H1 (cell line): ENCODE data around the gene MAP2K7. TPM values are rescaled to one million over a fixed set of nuclear protein-coding genes. Genes with fewer than 3 reads are reported as not detected.

Source experiments
- CTCF ChIA-PET: fragments of 300-600 bp; sonication (Branson Sonifier 250); formaldehyde crosslinking; loops from one replicate; lab custom pipeline; 2021; ENCODE audit not compliant: partially characterized antibody; lab: Charles Lee
- POLR2A ChIA-PET: fragments of 300-600 bp; sonication (Branson Sonifier 250); formaldehyde crosslinking; loops from one replicate; lab custom pipeline; 2021; ENCODE audit warnings: inconsistent platforms; ENCODE audit not compliant: partially characterized antibody; lab: Charles Lee
- DNase-seq, 2 experiments: peaks; one replicate each; pipeline versions ENCODE4 v3.0.0 to v3.0.0-alpha.2; 2010 to 2022; ENCODE audit warnings: low spot score in 2 of 2, low read depth in 1 of 2, mixed read lengths in 1 of 2
- FAIRE-seq: peaks from 2 replicates; lab custom pipeline; 2011; peaks lifted over from hg19 to GRCh38; lab: Jason Lieb, UNC
- H2AFZ ChIP-seq: 2 replicates; pipeline ENCODE4 v1.8.1; 2012; ENCODE audit warnings: low read length, inconsistent platforms
- H2AK5ac ChIP-seq: 2 replicates; pipeline ENCODE4 v1.6.1; 2013; ENCODE audit warnings: low read depth, low read length
- H2BK120ac ChIP-seq: replicated peaks from 2 replicates; pipeline ENCODE3; 2013; ENCODE audit warnings: low read depth, low read length, inconsistent platforms
- H2BK12ac ChIP-seq: 2 replicates; pipeline ENCODE4 v1.6.1; 2013; ENCODE audit warnings: low read depth, low read length
- H2BK15ac ChIP-seq: 2 replicates; pipeline ENCODE4 v1.6.1; 2013; ENCODE audit warnings: low read length
- H2BK20ac ChIP-seq: 2 replicates; pipeline ENCODE4 v1.6.1; 2013; ENCODE audit warnings: low read length
- H2BK5ac ChIP-seq: 2 replicates; pipeline ENCODE4 v1.6.1; 2013; ENCODE audit warnings: low read depth, low read length
- H3K14ac ChIP-seq: 2 replicates; pipeline ENCODE4 v1.6.1; 2013; ENCODE audit warnings: inconsistent platforms; ENCODE audit not compliant: insufficient read length
- H3K18ac ChIP-seq: 2 replicates; pipeline ENCODE4 v1.6.1; 2013; ENCODE audit warnings: low read length; ENCODE audit errors: extremely low read depth
- H3K23ac ChIP-seq: 2 replicates; pipeline ENCODE4 v1.6.1; 2013; ENCODE audit warnings: inconsistent platforms; ENCODE audit not compliant: insufficient read length
- H3K23me2 ChIP-seq: 2 replicates; pipeline ENCODE4 v1.6.1; 2013; ENCODE audit warnings: low read depth, low read length
- H3K27ac ChIP-seq: 2 replicates; pipeline ENCODE4 v1.6.1; 2011; ENCODE audit warnings: low read depth, low read length, inconsistent platforms
- H3K27me3 ChIP-seq, 4 experiments: replicated peaks in 1 of 4; 1 replicate in 1 of 4; 2 replicates in 3 of 4; pipeline versions ENCODE4 v1.6.1 to v1.8.1; 2011 to 2013; ENCODE audit warnings: low read length in 3 of 4, mild to moderate bottlenecking in 3 of 4, inconsistent platforms in 2 of 4, mixed read lengths in 2 of 4, moderate library complexity in 1 of 4; ENCODE audit not compliant: control insufficient read depth in 3 of 4, insufficient read depth in 3 of 4; ENCODE audit errors: extremely low read depth in 1 of 4
- H3K36me3 ChIP-seq, 4 experiments: 2 replicates each; pipeline versions ENCODE4 v1.6.1 to v1.8.1; 2011 to 2013; ENCODE audit warnings: mild to moderate bottlenecking in 4 of 4, low read length in 3 of 4, moderate library complexity in 2 of 4, control low read depth in 1 of 4, inconsistent platforms in 1 of 4; ENCODE audit not compliant: insufficient read depth in 4 of 4, control insufficient read depth in 2 of 4
- H3K4ac ChIP-seq: replicated peaks from 2 replicates; pipeline ENCODE3; 2013; ENCODE audit warnings: low read length, low read depth, mixed read lengths, inconsistent platforms; ENCODE audit not compliant: insufficient read length
- H3K4me1 ChIP-seq, 4 experiments: replicated peaks in 1 of 4; 1 replicate in 1 of 4; 2 replicates in 3 of 4; pipeline versions ENCODE4 v1.6.1 to v1.8.1; 2011 to 2013; ENCODE audit warnings: low read length in 3 of 4, inconsistent platforms in 2 of 4, mixed read lengths in 1 of 4; ENCODE audit not compliant: insufficient read depth in 4 of 4, control insufficient read depth in 3 of 4
- H3K4me2 ChIP-seq, 2 experiments: 2 replicates each; pipeline versions ENCODE4 v1.6.1 to v1.8.1; 2011 to 2013; ENCODE audit warnings: low read depth in 2 of 2, low read length in 2 of 2, control low read depth in 1 of 2, inconsistent platforms in 1 of 2, mild to moderate bottlenecking in 1 of 2; ENCODE audit not compliant: insufficient read depth in 1 of 2
- H3K4me3 ChIP-seq, 4 experiments: fragments of 200-600, 300-600 bp in 1 of 4; sonication (generic), shearing (Covaris generic), sonication (Bioruptor Twin) in 1 of 4; 2 replicates each; pipeline versions ENCODE4 v1.5.1 to v1.8.1; 2011 to 2016; ENCODE audit warnings: low read length in 4 of 4, low read depth in 3 of 4, control low read depth in 2 of 4, inconsistent platforms in 2 of 4, mild to moderate bottlenecking in 2 of 4, mixed read lengths in 1 of 4, moderate library complexity in 1 of 4; ENCODE audit not compliant: insufficient read depth in 2 of 4; ENCODE audit errors: extremely low read depth in 1 of 4
- H3K56ac ChIP-seq: replicated peaks from 2 replicates; pipeline ENCODE3; 2013; ENCODE audit warnings: low read depth, mild to moderate bottlenecking, mixed read lengths, low read length, inconsistent platforms; ENCODE audit not compliant: insufficient read length
- H3K79me1 ChIP-seq: 2 replicates; pipeline ENCODE4 v1.6.1; 2013; ENCODE audit warnings: low read depth, low read length, control low read depth
- H3K79me2 ChIP-seq, 2 experiments: 2 replicates each; pipeline versions ENCODE4 v1.6.1 to v1.8.1; 2012 to 2013; ENCODE audit warnings: low read length in 2 of 2, mild to moderate bottlenecking in 2 of 2, inconsistent platforms in 1 of 2; ENCODE audit not compliant: insufficient read depth in 2 of 2, control insufficient read depth in 1 of 2
- H3K9ac ChIP-seq, 4 experiments: replicated peaks in 1 of 4; 1 replicate in 1 of 4; 2 replicates in 3 of 4; pipeline versions ENCODE4 v1.6.1 to v1.8.1; 2011 to 2013; ENCODE audit warnings: low read depth in 3 of 4, low read length in 3 of 4, control low read depth in 2 of 4, mild to moderate bottlenecking in 2 of 4, moderate library complexity in 2 of 4, inconsistent platforms in 1 of 4; ENCODE audit errors: extremely low read depth in 1 of 4
- H3K9me3 ChIP-seq, 2 experiments: 2 replicates each; pipeline versions ENCODE4 v1.6.1 to v1.8.1; 2012 to 2013; ENCODE audit warnings: mild to moderate bottlenecking in 2 of 2, moderate library complexity in 2 of 2, control low read depth in 1 of 2, inconsistent platforms in 1 of 2, low read depth in 1 of 2, low read length in 1 of 2, mixed read lengths in 1 of 2; ENCODE audit not compliant: insufficient read depth in 2 of 2
- H4K20me1 ChIP-seq, 2 experiments: replicated peaks in 1 of 2; 2 replicates each; pipeline versions ENCODE3 to v1.8.1; 2011 to 2013; ENCODE audit warnings: inconsistent platforms in 2 of 2, low read length in 2 of 2, mild to moderate bottlenecking in 1 of 2; ENCODE audit not compliant: insufficient read depth in 2 of 2, control insufficient read depth in 1 of 2
- H4K5ac ChIP-seq: 2 replicates; pipeline ENCODE4 v1.6.1; 2013; ENCODE audit warnings: low read length, low read depth, mixed read lengths, inconsistent platforms; ENCODE audit not compliant: insufficient read length
- H4K8ac ChIP-seq: 2 replicates; pipeline ENCODE4 v1.8.0; 2013; ENCODE audit warnings: mild to moderate bottlenecking, moderate library complexity, low read length, inconsistent platforms; ENCODE audit not compliant: insufficient read depth; ENCODE audit errors: extremely low read depth
- H4K91ac ChIP-seq: replicated peaks from 2 replicates; pipeline ENCODE3; 2013; ENCODE audit warnings: low read length, mixed read lengths, inconsistent platforms; ENCODE audit not compliant: insufficient read length
- BACH1 ChIP-seq: IDR thresholded peaks from 2 replicates; pipeline ENCODE4 v1.6.1; 2012; ENCODE audit warnings: low read length, improper control_type of control experiment
- WGBS, 2 experiments: shearing (Covaris generic) in 1 of 2; methylation state at CpG; one replicate each; pipeline versions ENCODE4 v1.1.6 to v1.1.7; 2013 to 2015; ENCODE audit warnings: low lambda C conversion rate in 2 of 2, mixed read lengths in 2 of 2, inconsistent platforms in 1 of 2, low coverage in 1 of 2, missing lambda C conversion rate in 1 of 2; ENCODE audit not compliant: insufficient replicate concordance in 2 of 2, insufficient coverage in 1 of 2, insufficient read length in 1 of 2; ENCODE audit errors: extremely low coverage in 1 of 2, missing lambda C conversion rate in 1 of 2; 5-methylcytosine and 5-hydroxymethylcytosine counted together
- polyA plus RNA-seq, 7 experiments: library from polyadenylated mRNA; depleted of rRNA in 3 of 7; stranded (reverse) in 5 of 7; unstranded in 2 of 7; fragments of >200 nt in 5 of 7; fragments of 200-250 nt in 2 of 7; gene quantifications; 1 replicate in 5 of 7; 2 replicates in 1 of 7; 4 replicates in 1 of 7; pipeline versions ENCODE4 v1.2.1 to v1.2.3, GENCODE V29; 2011 to 2013; ENCODE audit warnings: missing spikeins in 2 of 7, mixed read lengths in 2 of 7
- total RNA-seq: library from RNA; stranded (reverse); fragmentation: NEBNext Ultra II Directional; extraction: Animal tissue kit (Norgen Biotek cat#: 25700); gene quantifications from 2 replicates; pipeline ENCODE4 v1.2.1, GENCODE V29; 2021

Gene MAP2K7
- total and polyA plus RNA-seq, 2 of the 8 experiments (the other 6 are each of a cell fraction or from before 2014, with no cell fraction given): 8.9 to 38.3 TPM

- Histone ChIP-seq H3K9ac (no peak overlapping the region), H3K23ac (no peak overlapping the region), H3K79me1 (peaks cover 7% of the 10 kb centered on the region), H3K14ac (no peak overlapping the region), H2AFZ (no peak overlapping the region), H2BK120ac (no peak overlapping the region), H3K4ac (no peak overlapping the region), H3K79me2 (peaks cover 0 to 17% of the 10 kb centered on the region in 2 experiments; a peak in 2 of 4 replicates), H2BK15ac (no peak overlapping the region), H4K20me1 (peaks cover 5 to 19% of the 10 kb centered on the region in 2 experiments), H3K9me3 (no peaks in the 10 kb centered on the region), H3K27ac (no peak overlapping the region), H3K18ac (no peak overlapping the region), H3K36me3 (peaks cover 5 to 30% (median 16%) of the 10 kb centered on the region in 4 experiments; a peak in 5 of 8 replicates), H2AK5ac (no peak overlapping the region), H2BK5ac (no peak overlapping the region), H3K56ac (no peak overlapping the region), H4K91ac (no peak overlapping the region), H4K8ac (no peak overlapping the region), H3K4me2 (no peak overlapping the region), H4K5ac (no peak overlapping the region), H3K23me2 (peaks cover 2% of the 10 kb centered on the region; the same call in 1 of the 2 replicates), H3K4me3 (no peak overlapping the region), H3K27me3 (peaks cover 0 to 3% (median under 1%) of the 10 kb centered on the region in 4 experiments; a peak in 3 of 7 replicates), H2BK20ac (no peak overlapping the region), H3K4me1 (peaks cover 0 to 3% (median 3%) of the 10 kb centered on the region in 4 experiments; a peak in 5 of 7 replicates), H2BK12ac (no peak overlapping the region)
- ChIA-PET POLR2A (interaction anchor here (1.5 to 2.3 kb wide), 4 partner anchors 9 to 52 kb away, joined by 4 to 12 read pairs (median 8); partner anchors contain the start of gene TIMM44), CTCF (interaction anchor here (0.7 to 1.6 kb wide), 6 partner anchors 14 to 57 kb away, joined by 3 to 6 read pairs (median 4); partner anchors contain the start of gene PRR36)
- DNase-seq (no peak), FAIRE-seq (no peak)
- whole genome bisulfite sequencing, 2 experiments: 93% methylated on average over 16 of the region's 21 CpGs; no CpG with 5 or more reads in 1 of the 2 experiments
- TF ChIP-seq BACH1: no peak
These were observed 5.9 kb downstream of the MAP2K7 start for GRCh38 chr19:7909471-7910067.
